Myometrial cell (primary cell): ENCODE measurements around the gene BARX1. TPM values are rescaled to one million over a fixed set of nuclear protein-coding genes. Genes with fewer than 3 reads are reported as not detected.

ENCODE experiments used
- total RNA-seq: library from RNA; depleted of rRNA; stranded (reverse); fragments of >200 nt; gene quantifications from 2 replicates; pipeline ENCODE4 v1.2.3, GENCODE V29; 2015

BARX1 gene
- total RNA-seq = not detected in 2 replicates

GRCh38 chr9:93955111-93955980, at the start of gene BARX1:
Gene BARX1 (minus strand): TSS chr9:93955355. CDS start chr9:93955146, 209 bp downstream.

Other genes with a start within 250 kb of the BARX1 start
- 2.6 and 4.3 TPM in 2 replicates for gene PTPDC1, start 129.1 kb upstream of the BARX1 start, total RNA-seq